Activated T-cell treated with anti-CD3 and anti-CD28 coated beads for 1 hour (primary cell): ENCODE results near the gene OR10A3.

Source experiments
- DNase-seq: peaks from one replicate; pipeline ENCODE4 v3.0.0-alpha.2; 2020; ENCODE audit warnings: low read depth

Gene OR10A3

GRCh38 chr11:7892059-7892699 is 49.3 kb downstream of the OR10A3 start:
- DNase-seq, result no peak

GRCh38 chr11:7890417-7891172 is 50.9 kb downstream of the OR10A3 start:
- no peak for DNase-seq

GRCh38 chr11:7889985-7890384 is 51.5 kb downstream of the OR10A3 start:
- DNase-seq, result no peak
